Esophagus squamous epithelium (tissue), 4 donors: ENCODE measurements around the gene MAML3.

Experiments used
- POLR2A ChIP-seq, 4 donors: fragments of 450-650 bp; IDR thresholded peaks; one replicate each; pipeline ENCODE4 v1.6.1; 2017; ENCODE audit warnings: antibody characterized with exemption in 4 of 4, mild to moderate bottlenecking in 4 of 4, moderate library complexity in 3 of 4
- TF ChIP-seq, protein P1 (sequence below), 6 experiments: fragments of 450-650 bp in 4 of 6; fragments of 200-600 bp in 2 of 6; sonication (generic) in 2 of 6; IDR thresholded peaks; one replicate each; pipeline ENCODE4 v1.5.1; 2016 to 2019; ENCODE audit warnings: antibody characterized with exemption in 6 of 6, mild to moderate bottlenecking in 4 of 6, moderate library complexity in 4 of 6

DNA sequence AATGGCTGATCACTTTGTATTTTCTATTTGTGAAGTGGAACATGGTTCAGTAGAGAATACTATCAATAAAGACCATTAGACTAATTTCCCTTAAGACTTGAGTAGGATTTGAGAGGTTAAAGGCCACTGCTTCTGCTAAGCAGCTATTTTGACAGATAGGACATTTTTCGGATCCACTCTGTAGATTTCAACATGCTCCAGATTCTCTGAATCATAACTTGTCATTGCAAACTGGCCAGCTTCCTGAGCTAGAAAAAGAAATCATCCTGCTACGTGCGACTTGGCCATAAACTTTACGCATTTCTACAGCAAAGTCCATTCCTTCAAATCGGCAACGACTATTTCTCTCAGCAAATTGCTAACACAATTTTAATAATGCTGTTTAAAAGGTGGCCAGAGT lies 433.2 kb downstream of the MAML3 start:
- TF ChIP-seq, protein P1, sequence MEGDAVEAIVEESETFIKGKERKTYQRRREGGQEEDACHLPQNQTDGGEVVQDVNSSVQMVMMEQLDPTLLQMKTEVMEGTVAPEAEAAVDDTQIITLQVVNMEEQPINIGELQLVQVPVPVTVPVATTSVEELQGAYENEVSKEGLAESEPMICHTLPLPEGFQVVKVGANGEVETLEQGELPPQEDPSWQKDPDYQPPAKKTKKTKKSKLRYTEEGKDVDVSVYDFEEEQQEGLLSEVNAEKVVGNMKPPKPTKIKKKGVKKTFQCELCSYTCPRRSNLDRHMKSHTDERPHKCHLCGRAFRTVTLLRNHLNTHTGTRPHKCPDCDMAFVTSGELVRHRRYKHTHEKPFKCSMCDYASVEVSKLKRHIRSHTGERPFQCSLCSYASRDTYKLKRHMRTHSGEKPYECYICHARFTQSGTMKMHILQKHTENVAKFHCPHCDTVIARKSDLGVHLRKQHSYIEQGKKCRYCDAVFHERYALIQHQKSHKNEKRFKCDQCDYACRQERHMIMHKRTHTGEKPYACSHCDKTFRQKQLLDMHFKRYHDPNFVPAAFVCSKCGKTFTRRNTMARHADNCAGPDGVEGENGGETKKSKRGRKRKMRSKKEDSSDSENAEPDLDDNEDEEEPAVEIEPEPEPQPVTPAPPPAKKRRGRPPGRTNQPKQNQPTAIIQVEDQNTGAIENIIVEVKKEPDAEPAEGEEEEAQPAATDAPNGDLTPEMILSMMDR (IDR thresholded peaks at IDR 0.05), result no peak
- TF ChIP-seq POLR2A (IDR thresholded peaks at IDR 0.05), result no peak
